ENCODE results near the gene BLOC1S5. TPM values are rescaled to one million over a fixed set of nuclear protein-coding genes. Genes with fewer than 3 reads are reported as not detected.
A peak's percentile ranks its signal among the peaks of the same experiment; 100 is the strongest.

BLOC1S5 gene
- total and polyA plus RNA-seq, 2 donors from 2014 or later, result 20.2 to 27.6 TPM

DNA sequence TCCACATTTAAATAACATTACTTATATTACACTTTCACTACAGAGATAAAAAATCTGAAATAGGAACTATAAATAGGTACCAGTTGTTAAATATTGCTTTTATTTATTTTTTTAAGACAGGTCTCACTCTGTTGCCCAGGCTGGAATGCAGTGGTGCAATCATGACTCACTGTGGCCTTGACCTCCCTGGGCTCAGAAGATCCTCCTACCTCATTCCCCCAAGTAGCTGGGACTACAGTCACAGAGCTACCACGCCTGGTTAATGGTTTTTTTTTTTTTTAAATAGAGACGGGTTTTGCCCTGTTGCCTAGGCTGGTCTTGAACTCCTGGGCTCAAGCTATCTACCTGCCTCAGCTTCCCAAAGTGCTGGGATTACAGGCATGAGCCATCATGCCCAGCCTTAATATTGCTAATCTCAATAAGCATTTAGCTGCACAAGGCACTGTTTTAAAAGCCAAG, 20.9 kb upstream of the BLOC1S5 start:
- peak in 3 of 5 donors; percentile 51 to 84 (median 62) for DNase-seq
- Histone ChIP-seq H3K9ac (ENCODE audit: low read length in 3 of 3) (no peak overlapping the region), H3K27ac (ENCODE audit: low read depth in 2 of 2, low read length in 2 of 2) (peak overlapping the region; percentile 59 to 62), H3K4me3 (ENCODE audit: low read length in 3 of 3) (no peak overlapping the region), H3K9me3 (ENCODE audit: control insufficient read depth in 2 of 3, insufficient read depth in 1 of 3, low read length in 3 of 3) (no peaks in the 10 kb centered on the region), H3K36me3 (ENCODE audit: control insufficient read depth in 2 of 3, insufficient read depth in 3 of 3, low read length in 3 of 3) (peaks cover 11 to 20% (median 12%) of the 10 kb centered on the region in 3 donors), H3K27me3 (ENCODE audit: control insufficient read depth, insufficient read depth, low read length) (no peaks in the 10 kb centered on the region), H3K4me1 (ENCODE audit: control insufficient read depth in 2 of 3, insufficient read depth in 2 of 3, low read depth in 1 of 3, low read length in 3 of 3) (peaks cover 0 to 26% (median 11%) of the 10 kb centered on the region in 3 donors)
- TF ChIP-seq, protein P1, sequence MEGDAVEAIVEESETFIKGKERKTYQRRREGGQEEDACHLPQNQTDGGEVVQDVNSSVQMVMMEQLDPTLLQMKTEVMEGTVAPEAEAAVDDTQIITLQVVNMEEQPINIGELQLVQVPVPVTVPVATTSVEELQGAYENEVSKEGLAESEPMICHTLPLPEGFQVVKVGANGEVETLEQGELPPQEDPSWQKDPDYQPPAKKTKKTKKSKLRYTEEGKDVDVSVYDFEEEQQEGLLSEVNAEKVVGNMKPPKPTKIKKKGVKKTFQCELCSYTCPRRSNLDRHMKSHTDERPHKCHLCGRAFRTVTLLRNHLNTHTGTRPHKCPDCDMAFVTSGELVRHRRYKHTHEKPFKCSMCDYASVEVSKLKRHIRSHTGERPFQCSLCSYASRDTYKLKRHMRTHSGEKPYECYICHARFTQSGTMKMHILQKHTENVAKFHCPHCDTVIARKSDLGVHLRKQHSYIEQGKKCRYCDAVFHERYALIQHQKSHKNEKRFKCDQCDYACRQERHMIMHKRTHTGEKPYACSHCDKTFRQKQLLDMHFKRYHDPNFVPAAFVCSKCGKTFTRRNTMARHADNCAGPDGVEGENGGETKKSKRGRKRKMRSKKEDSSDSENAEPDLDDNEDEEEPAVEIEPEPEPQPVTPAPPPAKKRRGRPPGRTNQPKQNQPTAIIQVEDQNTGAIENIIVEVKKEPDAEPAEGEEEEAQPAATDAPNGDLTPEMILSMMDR (IDR thresholded peaks at IDR 0.05; ENCODE audit: borderline replicate concordance, extremely low read depth, insufficient read depth), result no peak
- FAIRE-seq, result peak; percentile 86
- intact Hi-C loops (cut with DNase I), result no loop called here

DNA sequence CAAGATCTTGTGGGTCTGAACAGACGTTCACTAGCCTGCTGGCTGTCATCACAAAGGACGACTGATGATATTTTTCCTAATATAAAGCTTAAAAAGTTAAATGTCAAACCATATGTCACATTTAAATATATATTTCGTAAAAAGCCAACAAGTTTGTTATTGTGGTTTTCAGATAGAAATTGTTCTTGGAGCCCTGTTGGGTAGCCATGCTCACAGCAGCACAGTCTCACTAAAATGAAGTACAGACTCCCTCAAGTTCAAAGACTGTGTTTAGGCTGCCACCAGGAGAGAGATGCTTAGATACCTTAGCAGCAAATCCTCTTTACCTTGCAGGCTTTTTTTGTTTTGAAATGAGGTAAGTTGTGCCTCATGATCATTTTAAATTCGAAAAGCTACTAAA, 20.4 kb upstream of the BLOC1S5 start:
- intact Hi-C loops (cut with DNase I), result no loop called here
- Histone ChIP-seq H3K27ac (ENCODE audit: low read depth in 2 of 2, low read length in 2 of 2) (peak overlapping the region; percentile 27 to 43), H3K4me1 (ENCODE audit: control insufficient read depth in 2 of 3, insufficient read depth in 2 of 3, low read depth in 1 of 3, low read length in 3 of 3) (peaks cover 0 to 31% (median 14%) of the 10 kb centered on the region in 3 donors), H3K9me3 (ENCODE audit: control insufficient read depth in 2 of 3, insufficient read depth in 1 of 3, low read length in 3 of 3) (no peaks in the 10 kb centered on the region), H3K27me3 (ENCODE audit: control insufficient read depth, insufficient read depth, low read length) (no peaks in the 10 kb centered on the region), H3K36me3 (ENCODE audit: control insufficient read depth in 2 of 3, insufficient read depth in 3 of 3, low read length in 3 of 3) (peaks cover 11 to 20% (median 12%) of the 10 kb centered on the region in 3 donors), H3K4me3 (ENCODE audit: low read length in 3 of 3) (no peak overlapping the region), H3K9ac (ENCODE audit: low read length in 3 of 3) (no peak overlapping the region)
- no peak for FAIRE-seq
- TF ChIP-seq, protein P1 (IDR thresholded peaks at IDR 0.05; ENCODE audit: borderline replicate concordance, extremely low read depth, insufficient read depth), result no peak
- no peak for DNase-seq

DNA sequence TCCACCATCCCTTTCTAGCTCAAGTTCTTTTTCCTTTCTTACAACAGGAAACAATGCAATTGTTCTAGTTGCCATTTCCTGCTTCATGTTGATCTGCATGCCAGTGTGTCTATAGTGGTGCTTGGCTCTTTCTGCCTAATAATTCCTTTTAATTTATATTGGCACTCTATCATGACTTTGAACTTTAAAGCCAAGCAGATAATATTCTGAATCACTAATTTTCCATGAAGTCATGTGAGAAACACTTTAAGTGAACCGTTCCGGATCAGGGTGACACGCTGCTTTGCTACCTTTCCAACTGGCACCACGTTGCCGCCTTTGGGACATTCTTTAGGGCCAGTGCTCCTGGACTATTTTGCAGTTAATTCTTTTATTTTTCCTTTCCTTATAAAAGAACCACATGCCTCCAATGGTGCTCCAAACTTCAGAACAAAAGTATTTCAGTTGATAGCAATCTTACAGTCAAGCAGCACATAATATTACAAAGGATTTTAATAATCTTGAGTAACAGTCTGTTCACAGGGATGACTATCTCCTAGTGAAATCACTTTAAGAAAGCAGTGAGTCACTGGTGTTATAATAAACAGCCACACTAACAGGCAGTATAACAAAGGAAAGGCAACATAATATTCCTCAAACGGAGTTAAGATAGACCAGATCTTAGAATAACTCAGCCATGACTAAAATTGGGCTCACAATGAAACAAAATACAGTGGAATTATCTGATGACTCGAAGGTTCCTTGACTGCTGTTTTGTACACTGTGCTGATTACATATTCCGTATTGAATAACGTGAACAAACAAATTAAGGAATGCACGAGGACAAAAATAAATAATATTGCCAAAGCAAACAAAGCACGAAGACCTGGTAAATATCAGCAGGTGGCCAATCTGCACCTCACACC, 19.0 kb upstream of the BLOC1S5 start:
- FAIRE-seq, result no peak
- Histone ChIP-seq H3K4me3 (ENCODE audit: low read length in 3 of 3) (no peak overlapping the region), H3K9me3 (ENCODE audit: control insufficient read depth in 2 of 3, insufficient read depth in 1 of 3, low read length in 3 of 3) (no peaks in the 10 kb centered on the region), H3K4me1 (ENCODE audit: control insufficient read depth in 2 of 3, insufficient read depth in 2 of 3, low read depth in 1 of 3, low read length in 3 of 3) (peaks cover 0 to 36% (median 16%) of the 10 kb centered on the region in 3 donors), H3K27ac (ENCODE audit: low read depth in 2 of 2, low read length in 2 of 2) (peak overlapping the region; percentile 43 to 48), H3K27me3 (ENCODE audit: control insufficient read depth, insufficient read depth, low read length) (no peaks in the 10 kb centered on the region), H3K9ac (ENCODE audit: low read length in 3 of 3) (peak overlapping the region in 1 of 3 donors; percentile 6), H3K36me3 (ENCODE audit: control insufficient read depth in 2 of 3, insufficient read depth in 3 of 3, low read length in 3 of 3) (peaks cover 0 to 7% (median 6%) of the 10 kb centered on the region in 3 donors)
- DNase-seq, result peak in 2 of 5 donors; percentile 18 to 22
- intact Hi-C loops (cut with DNase I), result no loop called here
- TF ChIP-seq, protein P1 (IDR thresholded peaks at IDR 0.05; ENCODE audit: borderline replicate concordance, extremely low read depth, insufficient read depth), result no peak

All from kidney (tissue), 14 donors.